HG03060 (cell line): ENCODE results near the gene EWSR1.

Experiments
- ATAC-seq: cut with Tn5 transposase; IDR thresholded peaks from one replicate; pipeline ENCODE4 v1.9.1; 2021; ENCODE audit warnings: low read depth, moderate number of reproducible peaks; ENCODE audit not compliant: unreplicated experiment

EWSR1 gene

DNA sequence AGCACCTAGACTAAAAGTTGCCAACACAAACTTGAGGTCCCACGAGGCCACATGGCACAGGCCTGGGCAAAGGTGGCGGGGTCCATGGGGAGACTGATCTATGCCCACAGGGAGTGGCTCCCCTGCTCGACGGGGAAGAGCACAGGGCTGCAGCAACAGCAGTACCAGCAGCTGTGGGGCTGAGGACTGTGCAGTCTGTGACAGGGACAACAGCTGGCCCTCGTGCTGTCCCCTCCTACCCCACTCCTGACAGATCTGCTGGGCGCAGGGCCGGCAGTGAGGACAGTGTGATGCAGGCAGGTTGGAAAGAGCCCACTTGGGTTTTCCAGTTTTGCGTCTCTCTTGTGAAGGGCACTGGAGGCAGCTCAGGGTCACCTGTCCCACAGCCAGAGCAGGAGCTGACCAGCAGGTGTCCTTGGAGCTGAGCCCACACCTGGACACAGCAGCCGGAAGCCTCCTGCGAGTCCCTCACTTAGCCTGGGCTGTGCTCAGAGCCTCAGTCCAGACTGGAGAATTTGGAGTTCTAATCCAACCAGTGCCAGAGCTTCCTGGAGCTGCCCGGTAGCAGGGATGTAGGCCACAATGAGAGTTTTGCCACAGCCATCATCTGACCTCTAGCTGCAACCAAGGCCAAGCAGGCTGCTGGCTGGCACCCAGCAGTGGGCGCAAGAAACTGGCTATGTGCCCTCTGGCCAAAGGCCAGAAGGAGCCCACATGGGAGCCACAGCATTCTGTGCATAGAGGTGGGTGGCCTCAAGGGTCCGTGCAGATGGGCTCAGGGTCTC is 34.8 kb downstream of the EWSR1 start:
- ATAC-seq, result no peak

DNA sequence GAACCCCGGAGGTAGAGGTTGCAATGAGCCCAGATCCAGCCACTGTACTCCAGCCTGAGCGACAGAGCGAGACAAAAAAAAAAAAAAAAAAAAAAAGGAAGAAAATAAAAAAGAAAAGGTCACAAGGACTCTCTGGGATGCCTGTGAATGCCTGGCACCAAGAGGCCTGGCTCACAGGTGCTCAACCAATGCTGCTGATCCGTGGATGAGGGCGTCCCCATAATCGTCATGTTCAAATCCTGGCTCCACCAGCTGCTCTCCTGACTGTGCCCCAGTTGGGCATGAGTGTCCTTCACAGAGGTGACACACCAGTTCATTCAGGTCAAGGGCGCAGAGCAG is 37.7 kb downstream of the EWSR1 start:
- ATAC-seq, result no peak

DNA sequence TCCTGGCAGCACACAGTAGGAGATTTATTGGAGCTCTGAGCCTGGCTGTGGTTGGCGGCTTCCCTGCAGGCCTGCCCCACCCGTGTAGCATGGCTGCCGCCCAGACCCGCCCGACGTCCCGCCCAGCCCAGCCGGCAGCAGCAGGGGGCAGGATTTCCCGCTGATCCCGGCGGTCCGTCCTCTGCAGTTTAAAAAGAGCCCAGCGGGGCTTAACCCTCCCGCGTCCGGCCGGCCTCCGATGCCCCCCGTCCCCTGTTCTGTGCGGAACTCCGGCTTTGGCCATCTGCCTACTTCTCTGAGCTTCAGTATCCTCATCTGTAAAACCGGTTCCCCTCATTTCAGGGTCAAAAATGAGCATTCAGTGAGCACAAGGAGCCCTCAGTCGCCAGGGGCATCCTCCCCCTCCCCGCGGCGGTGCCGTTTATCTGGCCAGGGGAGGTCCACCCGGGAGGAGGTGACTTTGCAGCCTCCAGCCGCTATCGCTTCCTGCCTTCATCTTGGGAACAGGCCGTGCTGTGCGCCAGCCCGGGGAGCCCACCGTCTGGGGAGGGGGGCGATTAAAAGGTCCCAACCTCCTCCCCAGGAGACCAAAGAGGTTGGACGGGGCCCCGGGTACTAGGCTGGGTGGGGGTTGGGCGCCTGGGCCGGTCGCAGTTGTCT is 38.2 kb downstream of the EWSR1 start, which contains the start of gene GAS2L1:
TSS of gene GAS2L1 (plus strand) at position 476 of the 660 bp plus-strand sequence. CDS start 1,456 bp downstream, outside the sequence.
- no peak for ATAC-seq

DNA sequence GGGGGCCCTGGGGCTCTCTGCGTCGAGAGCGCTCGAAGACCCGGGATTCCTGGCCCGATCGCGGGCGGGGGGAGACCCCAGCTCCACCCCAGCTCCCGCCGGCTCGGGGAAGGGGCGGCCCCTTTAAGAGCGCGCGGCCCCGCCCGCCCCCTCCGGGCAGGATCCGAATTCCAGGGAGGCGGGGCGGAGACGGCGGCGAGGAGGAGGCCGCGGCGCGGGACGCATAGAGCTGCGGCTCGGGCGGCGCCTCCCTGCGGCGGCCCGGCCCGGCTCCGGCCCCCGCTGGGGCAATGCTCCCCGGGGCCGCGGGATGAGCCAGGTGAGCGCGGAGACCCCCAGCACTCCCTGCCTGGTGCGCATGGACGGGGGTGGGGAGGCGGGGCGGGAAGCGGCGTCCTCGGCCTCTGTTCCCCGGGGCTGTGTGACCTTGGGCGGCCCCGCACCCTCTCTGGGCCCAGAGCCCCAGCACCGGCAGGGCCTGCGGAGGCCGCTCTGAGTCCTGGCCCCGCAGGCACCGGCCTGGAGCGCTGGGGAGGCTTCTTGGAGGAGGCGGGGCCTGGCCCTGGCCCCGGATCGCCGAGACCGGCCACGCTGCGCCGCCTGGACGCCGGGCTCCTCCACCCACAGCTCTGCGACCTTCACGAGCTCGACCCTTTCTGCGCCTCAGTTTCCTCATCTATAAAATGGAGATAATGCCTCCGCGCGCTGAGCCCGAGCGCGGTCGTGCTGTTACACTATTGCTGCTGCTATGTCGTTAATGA is 38.9 kb downstream of the EWSR1 start:
- no peak for ATAC-seq

DNA sequence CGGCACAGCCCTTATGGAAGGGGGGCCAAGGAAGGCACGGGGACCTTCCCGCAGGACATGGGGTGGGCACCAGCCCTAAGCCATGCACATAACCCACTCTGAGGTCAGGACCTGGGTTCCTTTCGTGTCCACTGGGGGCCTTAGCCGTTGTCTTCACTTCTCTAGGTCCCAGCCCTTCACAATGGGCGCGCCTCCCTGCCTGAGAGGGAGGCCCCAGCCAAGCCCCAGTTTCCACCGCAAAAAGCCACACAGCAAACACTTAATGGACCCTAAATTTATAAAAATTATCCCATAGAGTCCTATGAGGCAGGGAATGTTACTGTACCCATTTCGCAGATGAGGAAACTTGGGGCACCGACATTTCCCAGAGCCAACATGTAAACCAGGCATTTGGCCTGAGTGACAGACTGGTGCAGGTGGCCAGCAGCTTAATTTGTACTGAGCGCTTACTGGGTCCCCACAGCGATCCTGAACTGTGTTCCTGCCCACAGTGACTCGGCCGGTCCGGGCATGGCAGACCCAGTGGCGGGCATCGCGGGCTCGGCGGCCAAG is 39.6 kb downstream of the EWSR1 start:
- no peak for ATAC-seq

DNA sequence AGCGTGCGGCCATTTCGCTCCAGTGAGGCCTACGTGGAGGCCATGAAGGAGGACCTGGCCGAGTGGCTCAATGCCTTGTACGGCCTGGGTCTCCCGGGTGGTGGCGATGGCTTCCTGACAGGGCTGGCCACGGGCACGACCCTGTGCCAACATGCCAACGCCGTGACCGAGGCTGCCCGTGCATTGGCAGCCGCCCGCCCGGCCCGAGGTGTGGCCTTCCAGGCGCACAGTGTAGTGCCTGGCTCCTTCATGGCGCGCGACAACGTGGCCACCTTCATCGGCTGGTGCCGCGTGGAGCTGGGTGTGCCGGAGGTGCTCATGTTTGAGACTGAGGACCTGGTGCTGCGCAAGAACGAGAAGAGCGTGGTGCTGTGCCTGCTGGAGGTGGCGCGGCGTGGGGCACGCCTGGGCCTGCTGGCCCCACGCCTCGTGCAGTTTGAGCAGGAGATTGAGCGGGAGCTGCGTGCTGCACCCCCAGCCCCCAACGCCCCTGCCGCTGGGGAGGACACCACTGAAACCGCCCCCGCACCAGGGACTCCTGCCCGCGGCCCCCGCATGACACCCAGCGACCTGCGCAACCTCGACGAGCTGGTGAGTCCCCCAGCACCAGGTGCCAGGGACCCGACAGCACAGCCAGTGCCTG is 40.2 kb downstream of the EWSR1 start:
- ATAC-seq, result no peak

DNA sequence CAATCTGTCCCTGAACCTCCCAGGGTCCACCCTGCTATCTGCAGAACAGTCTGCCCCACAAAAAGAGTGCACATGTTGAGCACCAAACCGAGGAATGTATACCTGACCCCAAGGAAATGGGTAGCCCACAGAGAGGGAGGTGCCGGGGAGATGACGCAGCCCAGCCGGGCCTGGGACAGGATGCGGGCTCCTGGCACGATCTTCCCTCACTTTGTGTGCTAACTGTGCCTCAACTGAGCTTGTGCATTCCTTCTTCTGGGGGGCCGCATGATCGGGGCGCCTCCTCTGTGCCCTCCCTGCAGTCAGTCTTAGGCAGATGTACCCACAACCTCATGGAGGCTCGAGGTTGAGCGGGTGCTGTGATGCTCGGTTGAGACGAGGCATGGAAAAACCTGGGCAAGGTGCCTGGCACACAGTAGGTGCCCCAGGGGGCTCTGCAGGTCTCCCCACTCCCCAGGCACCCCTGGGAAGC is 40.8 kb downstream of the EWSR1 start:
- ATAC-seq, result no peak

DNA sequence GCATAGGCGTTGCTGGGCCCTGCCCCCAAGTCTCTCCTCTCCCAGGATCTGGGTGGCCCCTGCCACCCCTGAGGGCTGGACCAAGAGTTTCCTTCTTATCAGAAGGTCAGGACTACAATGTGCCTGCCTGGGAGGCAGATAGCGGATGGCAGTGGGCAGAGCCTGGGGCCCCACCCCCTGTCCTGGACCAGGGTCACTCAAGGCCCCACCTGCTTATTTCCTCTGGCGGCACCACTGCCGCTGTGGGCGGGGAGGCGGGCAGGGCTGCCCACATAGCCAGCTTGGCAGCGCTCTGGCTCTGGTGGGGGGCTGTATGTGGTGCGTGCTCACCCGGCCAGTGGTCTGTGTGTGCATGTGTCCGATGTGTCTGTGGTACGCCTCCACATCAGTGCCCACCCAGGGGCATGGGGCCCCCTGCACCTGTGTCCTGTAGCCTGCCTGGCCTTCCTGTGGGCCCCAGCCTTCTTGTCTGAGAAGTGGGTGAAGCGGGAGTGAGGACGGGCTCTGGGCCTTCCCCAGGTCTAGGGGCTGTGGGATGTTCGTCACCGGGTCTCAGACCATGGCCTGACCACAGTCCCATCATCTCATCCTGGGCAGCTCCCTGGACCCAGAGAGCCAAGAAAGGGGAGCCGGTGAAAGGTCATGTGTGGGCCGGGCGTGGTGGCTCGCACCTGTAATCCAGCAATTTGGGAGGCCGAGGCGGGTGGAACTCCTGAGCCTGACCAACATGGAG is 41.4 kb downstream of the EWSR1 start:
- ATAC-seq, result no peak

DNA sequence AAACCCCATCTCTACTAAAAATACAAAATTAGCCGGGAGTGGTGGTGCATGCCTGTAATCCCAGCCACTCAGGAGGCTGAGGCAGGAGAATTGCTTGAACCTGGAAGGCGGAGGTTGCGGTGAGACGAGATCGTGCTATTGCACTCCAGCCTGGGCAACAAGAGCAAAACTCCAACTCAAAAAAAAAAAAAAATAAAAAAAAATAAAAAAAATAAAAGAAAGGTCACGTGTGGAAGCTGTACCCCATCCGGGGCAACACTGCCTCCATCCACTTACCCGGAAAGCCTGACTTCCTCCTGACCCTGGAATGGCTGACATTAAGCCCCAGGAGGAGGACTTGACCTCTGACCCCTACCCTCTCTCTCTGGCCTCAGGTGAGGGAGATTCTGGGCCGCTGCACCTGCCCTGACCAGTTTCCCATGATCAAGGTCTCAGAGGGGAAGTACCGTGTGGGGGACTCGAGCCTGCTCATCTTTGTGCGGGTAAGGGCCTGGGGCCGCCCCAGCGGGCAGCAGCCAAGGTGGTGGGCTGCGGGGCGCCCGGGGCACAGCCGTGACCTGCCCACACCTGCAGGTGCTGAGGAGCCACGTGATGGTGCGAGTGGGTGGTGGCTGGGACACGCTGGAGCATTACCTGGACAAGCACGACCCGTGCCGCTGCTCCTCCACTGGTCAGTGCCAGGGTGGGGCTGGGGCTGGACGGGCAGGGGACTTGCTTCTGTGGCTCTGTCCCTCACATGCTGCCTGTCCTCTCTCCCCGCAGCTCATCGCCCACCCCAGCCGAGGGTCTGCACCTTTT is 42.2 kb downstream of the EWSR1 start:
- ATAC-seq, result no peak

DNA sequence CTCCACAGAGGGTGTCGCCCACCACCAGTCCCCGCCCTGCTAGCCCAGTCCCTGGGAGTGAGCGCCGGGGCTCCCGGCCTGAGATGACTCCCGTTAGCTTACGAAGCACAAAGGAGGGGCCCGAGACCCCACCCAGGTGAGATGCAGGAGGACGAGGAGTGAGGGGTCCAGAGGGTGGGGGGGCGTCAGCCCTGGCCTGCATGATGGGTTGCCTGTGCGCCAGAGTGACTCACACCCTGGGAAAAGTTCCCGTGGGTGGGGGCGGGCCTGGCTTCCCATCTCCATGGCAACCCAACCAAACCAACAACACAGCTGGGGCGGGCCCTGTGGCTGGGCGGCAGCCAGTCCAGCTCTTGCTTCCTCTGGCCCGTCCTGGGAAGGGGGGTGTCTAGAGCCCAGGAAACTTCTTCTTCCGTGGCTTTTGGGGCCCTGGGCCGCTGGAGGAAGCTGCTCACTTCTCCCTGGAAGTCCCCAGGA is 42.8 kb downstream of the EWSR1 start:
- ATAC-seq, result no peak

DNA sequence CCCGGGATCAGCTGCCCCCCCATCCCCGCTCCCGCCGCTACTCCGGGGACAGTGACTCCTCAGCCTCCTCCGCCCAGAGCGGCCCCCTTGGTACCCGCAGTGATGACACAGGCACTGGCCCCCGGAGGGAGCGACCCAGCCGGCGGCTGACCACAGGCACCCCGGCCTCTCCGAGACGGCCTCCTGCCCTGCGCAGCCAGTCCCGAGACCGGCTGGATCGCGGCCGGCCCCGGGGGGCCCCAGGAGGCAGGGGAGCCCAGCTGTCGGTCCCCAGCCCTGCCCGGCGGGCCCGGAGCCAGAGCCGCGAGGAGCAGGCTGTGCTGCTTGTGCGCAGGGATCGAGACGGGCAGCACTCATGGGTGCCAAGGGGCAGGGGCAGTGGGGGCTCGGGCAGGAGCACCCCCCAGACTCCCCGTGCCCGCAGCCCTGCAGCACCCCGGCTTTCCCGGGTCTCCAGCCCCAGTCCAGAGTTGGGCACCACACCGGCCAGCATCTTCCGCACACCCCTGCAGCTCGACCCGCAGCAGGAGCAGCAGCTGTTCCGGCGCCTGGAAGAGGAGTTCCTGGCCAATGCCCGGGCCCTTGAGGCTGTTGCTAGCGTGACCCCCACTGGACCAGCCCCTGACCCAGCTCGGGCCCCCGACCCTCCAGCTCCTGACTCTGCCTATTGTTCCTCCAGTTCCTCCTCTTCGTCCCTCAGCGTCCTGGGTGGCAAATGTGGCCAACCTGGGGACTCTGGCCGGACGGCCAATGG is 43.6 kb downstream of the EWSR1 start:
- ATAC-seq, result no peak

DNA sequence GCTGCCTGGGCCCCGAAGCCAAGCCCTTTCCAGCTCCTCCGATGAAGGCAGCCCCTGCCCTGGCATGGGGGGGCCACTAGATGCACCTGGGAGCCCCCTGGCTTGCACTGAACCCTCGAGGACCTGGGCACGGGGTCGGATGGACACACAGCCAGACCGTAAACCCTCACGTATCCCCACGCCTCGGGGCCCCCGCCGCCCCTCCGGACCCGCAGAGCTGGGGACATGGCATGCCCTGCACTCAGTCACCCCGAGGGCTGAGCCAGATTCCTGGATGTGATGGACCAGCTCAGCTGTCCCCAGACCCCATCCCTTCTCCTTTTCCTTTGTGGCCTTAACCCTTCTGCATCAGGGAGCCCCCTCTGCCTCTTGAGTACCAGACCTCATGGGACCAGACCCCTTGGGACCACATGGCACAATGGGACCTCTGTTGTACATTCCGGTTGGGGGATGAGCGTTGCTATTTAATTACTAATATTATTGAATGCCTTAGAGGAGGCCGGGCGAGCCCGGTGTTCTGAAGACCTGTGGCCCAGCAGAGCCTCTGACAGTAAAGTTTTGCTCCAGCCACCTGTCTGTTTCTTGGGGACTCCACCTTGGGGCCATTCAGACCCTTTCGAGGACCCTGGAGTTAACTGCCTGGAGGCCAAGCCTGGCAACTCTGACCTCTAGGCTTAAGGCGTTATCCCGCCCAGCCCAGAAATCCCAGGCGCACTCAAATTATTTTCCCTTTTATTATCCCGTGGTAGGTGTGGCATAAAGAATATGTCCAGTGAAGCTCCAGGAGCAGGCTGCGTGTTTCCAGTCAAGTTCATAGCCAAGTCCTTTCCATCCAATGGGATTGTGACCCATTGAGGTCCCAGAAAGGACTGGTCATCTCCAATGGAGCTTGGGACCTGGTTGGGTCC is 44.4 kb downstream of the EWSR1 start:
- ATAC-seq, result no peak

DNA sequence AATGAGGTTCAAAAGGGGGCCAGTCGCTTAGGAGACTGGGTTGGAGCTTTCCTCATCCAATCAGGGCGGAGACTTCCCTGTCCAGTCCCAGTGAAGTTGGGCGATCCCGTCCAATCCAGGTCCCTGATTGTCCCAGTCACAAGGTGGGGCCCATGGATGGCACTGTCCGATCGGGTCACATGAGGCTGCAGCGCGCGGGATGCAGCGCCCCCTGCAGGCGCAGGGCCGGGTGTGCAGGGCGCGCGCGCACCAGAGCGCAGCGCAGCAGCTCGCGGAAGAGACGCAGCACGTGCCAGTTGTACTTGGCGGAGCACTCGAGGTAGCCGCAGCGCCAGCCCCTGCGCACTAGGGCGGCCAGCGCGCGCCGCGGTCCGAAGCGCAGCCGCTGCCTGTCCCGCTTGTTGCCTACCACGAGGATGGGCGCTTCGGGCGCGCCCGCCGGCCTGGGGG is 45.1 kb downstream of the EWSR1 start:
- ATAC-seq, result no peak

DNA sequence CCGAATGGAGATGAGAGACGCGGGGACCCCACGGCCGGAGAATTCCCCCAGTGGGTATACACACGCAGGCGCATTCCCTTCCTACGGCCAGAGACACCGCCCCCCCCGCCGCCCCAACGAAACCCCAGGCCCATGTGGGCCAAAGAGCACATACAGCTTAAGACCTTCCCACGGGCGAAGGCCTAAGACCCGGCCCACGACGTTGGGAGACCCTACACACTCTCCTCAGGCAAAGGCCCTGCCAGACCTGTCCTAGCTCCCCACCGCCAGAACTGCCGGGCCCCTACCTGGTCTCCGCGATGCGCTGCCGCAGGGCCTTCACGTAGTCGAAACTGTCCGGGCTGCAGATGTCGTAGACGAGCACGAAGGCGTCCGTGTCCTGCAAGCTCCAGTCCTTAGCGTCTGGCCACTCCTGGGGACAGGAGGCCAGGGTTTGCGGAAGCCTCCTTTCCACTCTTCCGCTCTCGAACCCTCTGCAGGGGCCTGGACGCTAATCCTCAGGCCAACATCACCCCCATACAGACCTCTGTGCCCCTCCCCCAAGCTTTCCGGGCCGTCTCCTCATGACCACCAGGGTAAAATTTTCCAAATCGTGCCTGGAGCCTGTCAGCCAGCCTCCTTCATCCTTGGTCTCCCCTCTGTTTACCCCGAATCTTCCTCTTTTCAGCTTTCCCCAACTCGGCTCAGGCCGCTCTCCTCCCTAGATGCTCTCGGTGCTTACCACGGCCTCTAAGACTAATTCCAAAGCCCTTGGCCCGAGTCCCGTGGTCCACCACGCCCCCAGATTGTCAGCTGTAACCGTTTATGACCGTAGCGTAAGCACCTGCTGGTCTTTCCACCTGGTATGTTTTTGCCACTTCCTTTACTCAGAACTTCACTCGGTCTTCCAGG is 45.8 kb downstream of the EWSR1 start:
- no peak for ATAC-seq

DNA sequence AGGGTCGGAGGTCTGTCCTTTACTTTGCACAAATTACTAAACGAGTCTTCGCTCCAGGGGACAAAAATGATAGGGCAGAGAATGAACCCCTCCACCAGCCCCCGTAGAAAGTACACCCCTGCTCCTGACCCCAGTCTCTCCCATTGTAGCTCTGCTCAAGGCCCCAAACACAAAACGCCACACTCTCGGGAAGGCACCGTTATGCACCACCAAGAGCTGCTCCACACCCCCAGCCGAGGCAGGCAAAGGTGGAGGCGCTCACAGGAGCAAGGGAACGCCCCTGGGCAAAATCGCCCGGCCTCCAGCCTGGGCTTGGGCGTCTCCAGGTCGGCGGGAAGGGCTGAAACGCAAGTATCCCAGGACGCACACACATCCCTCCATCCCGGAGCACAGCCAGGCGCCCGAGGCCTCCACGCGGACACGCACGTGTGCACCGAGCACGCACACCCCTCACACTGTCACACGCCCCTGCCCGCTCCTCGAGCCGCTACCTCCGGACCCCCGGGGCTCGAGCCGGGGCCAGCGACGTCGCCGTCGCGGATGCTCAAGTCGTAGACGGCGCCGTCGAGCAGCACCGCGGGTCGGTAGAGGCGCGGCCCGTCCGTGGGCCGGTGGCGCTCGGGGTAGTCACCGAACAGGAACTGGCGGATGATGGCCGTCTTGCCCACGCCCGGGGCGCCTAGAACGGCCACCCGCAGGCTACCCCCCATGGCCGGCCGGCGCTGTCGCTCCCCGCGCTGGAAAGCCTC is 46.6 kb downstream of the EWSR1 start:
- ATAC-seq, result no peak
